IPS-11a (cell line): Measurements from ENCODE around the gene TMEM176A.

Experiments
- H3K4me3 ChIP-seq: one replicate; pipeline ENCODE4 v1.5.1; 2013; ENCODE audit warnings: low read depth, low read length, control low read depth

The TMEM176A gene

GRCh38 chr7:150787321-150788281 lies 13.0 kb upstream of the TMEM176A start:
- no peak overlapping the region for H3K4me3 ChIP-seq

- no peak overlapping the region for H3K4me3 ChIP-seq
Measured at GRCh38 chr7:150788474-150789269, 11.9 kb upstream of the TMEM176A start.

- no peak overlapping the region for H3K4me3 ChIP-seq
Measured at GRCh38 chr7:150790416-150791075, 10.0 kb upstream of the TMEM176A start.

GRCh38 chr7:150791304-150791703 lies 9.3 kb upstream of the TMEM176A start:
- no peak overlapping the region for H3K4me3 ChIP-seq

- H3K4me3 ChIP-seq, result no peak overlapping the region
Measured at GRCh38 chr7:150791746-150792452, 8.7 kb upstream of the TMEM176A start.

- H3K4me3 ChIP-seq, result no peak overlapping the region
Measured at GRCh38 chr7:150793569-150794238, 6.9 kb upstream of the TMEM176A start.

- no peak overlapping the region for H3K4me3 ChIP-seq
Measured at GRCh38 chr7:150797661-150798060, 2.9 kb upstream of the TMEM176A start.

GRCh38 chr7:150799156-150799555 lies 1.4 kb upstream of the TMEM176A start:
- no peak overlapping the region for H3K4me3 ChIP-seq

- peak within 1 kb of the TSS; percentile 24 for H3K4me3 ChIP-seq
Measured at GRCh38 chr7:150799741-150800580, 608 bp upstream of the TMEM176A start, which contains the start of gene TMEM176B. TSS of gene TMEM176B (minus strand) at chr7:150800364. CDS start at chr7:150796569, 3,795 bp downstream.

GRCh38 chr7:150801242-150801945 lies 825 bp downstream of the TMEM176A start:
- H3K4me3 ChIP-seq, result peak overlapping the region; percentile 8

- no peak overlapping the region for H3K4me3 ChIP-seq
Measured at GRCh38 chr7:150801946-150802771, 1.6 kb downstream of the TMEM176A start.

GRCh38 chr7:150803161-150803860 lies 2.7 kb downstream of the TMEM176A start:
- no peak overlapping the region for H3K4me3 ChIP-seq

GRCh38 chr7:150804802-150805201 lies 4.2 kb downstream of the TMEM176A start:
- H3K4me3 ChIP-seq, result no peak overlapping the region

GRCh38 chr7:150805864-150806263 lies 5.3 kb downstream of the TMEM176A start:
- no peak overlapping the region for H3K4me3 ChIP-seq

- H3K4me3 ChIP-seq, result no peak overlapping the region
Measured at GRCh38 chr7:150806454-150806853, 5.9 kb downstream of the TMEM176A start.

GRCh38 chr7:150806863-150807262 lies 6.3 kb downstream of the TMEM176A start:
- no peak overlapping the region for H3K4me3 ChIP-seq
